NB4 (cell line): ENCODE data around the gene EIF4G3.

Experiments used
- CTCF ChIP-seq: IDR thresholded peaks from one replicate; pipeline ENCODE4 v1.5.1; 2012; ENCODE audit warnings: low read depth, low read length
- MAX ChIP-seq: IDR thresholded peaks from 2 replicates; pipeline ENCODE4 v1.6.1; 2011; ENCODE audit warnings: low read depth, low read length
- MYC ChIP-seq: IDR thresholded peaks from 2 replicates; pipeline ENCODE4 v1.6.1; 2011; ENCODE audit warnings: low read depth, low read length
- POLR2A ChIP-seq: IDR thresholded peaks from 2 replicates; pipeline ENCODE4 v1.6.1; 2011; ENCODE audit warnings: mild to moderate bottlenecking; ENCODE audit not compliant: insufficient read length; ENCODE audit errors: extremely low read depth

GRCh38 chr1:20882837-20883236 is 293.9 kb downstream of the EIF4G3 start:
- TF ChIP-seq POLR2A (no peak), CTCF (no peak), MAX (no peak), MYC (no peak)
